Embryonic facial prominence (tissue), 1 donor: ENCODE results near the gene ALDH4A1.

Experiments
- DNase-seq: peaks from one replicate; pipeline ENCODE4 v3.0.0-alpha.2; 2016; ENCODE audit errors: extremely low spot score

The ALDH4A1 gene

DNA sequence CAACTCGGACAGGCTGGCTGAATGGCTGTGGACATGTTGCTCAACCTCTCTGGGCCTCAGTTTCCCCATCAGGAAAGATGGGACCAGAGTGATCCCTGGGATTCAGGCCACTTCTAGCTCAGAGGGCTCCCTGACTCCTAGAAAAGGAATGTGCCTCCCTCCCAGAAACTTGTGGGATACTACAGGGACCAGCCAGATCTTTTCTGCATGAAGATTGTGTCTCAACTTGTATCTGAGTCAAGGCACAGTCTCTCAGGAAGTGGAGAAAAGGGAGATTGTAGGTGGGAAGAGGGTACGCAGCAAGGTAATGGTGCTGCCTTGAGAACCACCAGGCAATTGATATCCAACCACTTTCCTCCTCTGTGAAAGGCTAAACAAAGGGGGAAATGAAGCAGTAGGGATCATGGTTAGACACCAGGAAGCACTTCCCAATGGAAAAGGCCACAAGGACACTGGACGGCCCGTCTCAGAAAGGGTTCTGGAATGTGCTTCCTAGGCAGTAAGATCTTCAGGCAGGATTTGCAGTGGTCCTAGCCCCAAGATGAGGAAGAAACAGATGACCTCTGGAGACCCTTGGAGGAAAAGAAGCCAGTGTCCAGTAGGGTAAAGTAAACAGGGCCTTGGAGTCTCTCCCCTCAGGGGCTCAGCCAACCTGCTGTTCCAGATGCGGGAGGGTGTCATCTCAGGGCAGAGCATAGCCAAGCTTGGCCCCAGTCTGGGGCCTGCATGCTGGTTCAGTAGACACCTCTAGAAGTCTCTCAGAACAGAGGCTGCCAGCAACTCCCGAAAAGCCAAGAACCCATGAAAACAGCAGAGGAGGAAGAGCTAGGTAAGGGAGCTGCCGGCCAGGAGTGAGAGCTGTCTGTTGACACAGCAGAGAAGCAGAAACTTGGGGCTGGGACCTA is 37.3 kb upstream of the ALDH4A1 start:
- no peak for DNase-seq

DNA sequence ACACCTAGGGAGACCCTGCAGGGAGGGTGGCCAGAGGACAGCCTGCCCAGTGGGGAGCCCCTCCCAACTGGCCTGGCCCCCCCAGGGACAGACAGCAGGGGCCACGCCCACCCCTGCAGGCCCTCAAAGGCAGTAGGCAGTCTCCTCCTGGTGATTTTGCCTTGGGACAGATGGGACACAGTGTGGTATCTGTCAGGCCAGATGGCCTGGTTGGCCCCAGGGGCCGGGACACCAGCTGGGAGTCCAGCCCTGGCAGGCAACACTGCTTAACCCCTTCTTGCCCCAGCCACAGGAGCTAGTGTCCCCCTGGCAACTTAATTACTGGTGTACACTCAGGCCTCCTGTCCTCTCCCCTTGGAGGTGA is 36.3 kb upstream of the ALDH4A1 start:
- DNase-seq, result no peak

DNA sequence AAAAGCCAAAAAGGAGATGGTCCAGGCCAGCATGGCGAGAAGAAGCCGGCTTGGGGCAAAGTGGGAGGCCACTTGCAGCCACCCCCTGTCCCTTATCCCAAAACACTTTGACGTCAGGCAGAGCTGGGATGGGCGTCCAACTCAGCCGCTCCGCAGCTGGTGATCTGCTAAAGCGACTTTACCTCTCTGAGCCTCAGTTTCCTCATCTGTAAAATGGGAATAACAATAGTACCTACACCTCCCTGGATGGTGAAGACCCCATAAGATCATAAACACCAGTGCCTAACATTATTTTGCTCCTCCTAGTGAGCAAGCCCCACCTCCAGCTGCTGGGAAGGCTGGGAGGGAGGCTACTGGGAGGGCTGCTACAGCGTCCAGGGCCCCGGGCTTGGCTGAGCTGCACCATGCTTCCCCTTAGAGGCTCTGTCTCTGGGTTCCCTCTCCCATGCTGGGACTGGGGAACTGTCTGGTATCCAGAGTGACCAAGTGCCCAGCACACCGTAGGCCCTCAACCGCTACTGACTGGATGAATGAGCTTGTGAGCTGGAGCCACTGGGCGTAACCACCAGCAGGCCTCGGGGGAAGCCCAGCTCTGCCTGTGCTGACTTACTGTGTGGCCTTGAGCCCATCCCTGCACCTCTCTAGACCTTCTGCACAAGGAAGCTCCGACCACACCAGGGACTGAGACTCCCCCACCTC is 35.8 kb upstream of the ALDH4A1 start:
- no peak for DNase-seq

DNA sequence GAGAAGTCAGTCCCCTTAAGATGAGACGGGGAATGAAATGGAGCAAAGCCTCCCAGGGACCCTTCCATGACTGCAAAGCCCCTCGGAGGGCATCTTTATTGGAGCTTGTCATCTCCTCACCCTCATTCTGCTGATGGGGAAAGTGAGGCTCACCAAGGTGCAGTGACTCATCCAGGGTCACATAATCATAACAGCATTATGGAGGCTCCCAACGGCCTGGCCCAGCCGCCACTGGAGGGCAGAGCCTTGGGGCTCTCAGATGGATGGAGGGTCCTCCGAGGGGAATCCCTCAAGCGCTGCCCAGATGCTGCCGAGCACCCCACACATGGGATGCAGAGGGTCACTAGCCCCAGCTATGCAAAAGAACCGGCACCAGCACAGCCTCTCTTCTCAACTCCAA is 35.2 kb upstream of the ALDH4A1 start:
- no peak for DNase-seq

DNA sequence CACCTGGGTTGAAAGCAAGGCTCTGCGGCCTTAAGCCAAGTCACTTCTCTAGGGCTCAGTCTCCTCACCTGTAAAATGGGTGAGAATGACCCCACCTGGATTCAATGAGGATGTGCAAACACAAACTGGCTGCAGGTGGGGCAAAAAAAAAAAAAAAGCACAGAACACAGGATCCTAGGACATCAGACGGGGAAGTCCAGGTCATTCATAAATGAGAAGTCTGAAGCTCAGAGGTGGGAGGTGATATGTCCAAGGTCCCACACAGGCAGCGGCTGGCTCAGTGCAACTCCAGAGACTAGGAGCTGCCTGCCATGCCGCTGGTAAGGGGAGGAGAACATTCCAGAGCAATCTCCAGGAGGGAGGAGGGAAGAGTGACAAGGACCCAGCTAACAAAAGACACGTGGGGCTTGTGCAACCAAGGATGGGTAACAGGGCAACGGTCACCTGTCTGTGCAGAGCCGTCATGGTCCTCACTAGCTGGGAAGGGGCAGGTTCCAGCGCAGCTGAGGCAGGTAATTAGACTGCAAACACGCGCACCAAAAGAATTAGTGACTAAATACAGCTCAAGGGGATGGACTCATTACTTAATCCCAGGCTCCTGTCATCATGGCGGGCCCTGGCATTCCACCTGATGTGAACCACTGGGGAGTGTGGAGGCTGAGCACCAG is 34.6 kb upstream of the ALDH4A1 start:
- DNase-seq, result no peak

DNA sequence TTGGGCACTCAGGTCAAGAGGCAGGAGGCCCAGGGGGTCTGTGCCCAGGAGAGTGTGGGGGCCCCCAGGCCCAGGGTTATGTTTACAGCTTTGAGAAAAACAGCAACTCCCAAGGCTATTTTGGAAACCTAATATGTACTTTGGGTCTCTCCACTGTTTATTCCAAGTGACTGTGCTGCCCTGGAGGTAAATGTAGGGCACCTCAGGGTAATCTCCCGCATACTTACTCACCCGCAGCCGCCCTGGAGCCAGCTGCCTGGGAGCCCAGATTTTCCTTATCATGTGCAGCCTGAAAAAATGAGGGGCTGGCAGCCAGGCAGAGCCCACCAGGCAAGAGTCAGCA is 34.1 kb upstream of the ALDH4A1 start:
- DNase-seq, result no peak

DNA sequence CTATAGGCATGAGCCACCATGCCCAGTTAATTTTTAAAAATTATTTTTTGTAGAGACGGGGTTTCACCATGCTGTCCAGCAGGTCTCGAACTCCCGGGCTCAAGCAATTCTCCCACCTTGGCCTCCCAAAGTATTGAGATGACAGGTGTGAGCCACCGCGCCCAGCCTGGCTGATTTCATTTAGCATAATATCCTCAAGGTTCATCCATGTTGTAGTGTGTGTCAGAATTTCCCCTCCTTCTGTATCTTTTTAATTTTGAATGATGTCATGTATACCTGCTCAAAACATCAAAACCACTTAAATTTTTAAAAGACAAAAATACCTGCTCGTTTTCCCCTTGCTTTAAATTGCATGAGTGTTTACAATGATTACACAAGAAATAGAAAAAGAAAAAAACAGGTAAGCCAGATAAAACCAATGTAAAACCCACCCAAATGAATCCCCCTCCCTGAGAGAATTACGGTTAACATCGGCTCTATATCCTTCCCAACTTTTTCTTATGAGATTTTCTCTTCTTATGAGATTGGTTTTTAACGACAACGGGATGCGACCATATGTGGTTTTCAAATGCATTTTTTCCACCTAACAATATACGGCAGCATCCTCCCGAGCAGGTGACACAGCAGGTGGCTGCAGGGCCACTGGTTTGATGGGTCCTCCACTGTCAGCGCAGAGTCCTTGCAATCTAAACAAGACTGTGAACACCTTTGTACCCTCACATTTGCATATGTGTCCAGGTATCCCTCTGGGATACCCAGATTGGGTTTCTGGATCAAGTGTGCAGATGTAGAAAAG is 32.0 kb upstream of the ALDH4A1 start:
- DNase-seq, result no peak

DNA sequence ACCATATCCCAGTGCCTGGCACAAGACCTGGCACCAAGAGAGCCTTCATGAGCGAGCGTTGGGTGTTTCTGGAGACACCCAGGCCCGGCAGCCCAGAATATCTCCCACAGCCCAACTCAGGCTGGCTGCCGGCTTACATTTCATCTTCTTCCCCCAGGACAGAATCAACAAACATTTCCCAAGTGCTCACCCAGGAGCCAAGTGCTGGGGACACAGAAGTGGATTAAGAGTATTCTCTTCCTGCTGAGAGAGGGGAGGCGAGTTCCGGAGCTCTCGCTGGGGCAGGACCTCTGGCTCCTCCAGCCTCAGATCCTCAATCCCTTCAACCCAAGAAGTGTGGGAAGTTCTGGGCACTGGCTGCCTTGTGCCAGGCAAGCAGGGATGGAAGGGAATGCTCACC is 30.5 kb upstream of the ALDH4A1 start:
- no peak for DNase-seq

DNA sequence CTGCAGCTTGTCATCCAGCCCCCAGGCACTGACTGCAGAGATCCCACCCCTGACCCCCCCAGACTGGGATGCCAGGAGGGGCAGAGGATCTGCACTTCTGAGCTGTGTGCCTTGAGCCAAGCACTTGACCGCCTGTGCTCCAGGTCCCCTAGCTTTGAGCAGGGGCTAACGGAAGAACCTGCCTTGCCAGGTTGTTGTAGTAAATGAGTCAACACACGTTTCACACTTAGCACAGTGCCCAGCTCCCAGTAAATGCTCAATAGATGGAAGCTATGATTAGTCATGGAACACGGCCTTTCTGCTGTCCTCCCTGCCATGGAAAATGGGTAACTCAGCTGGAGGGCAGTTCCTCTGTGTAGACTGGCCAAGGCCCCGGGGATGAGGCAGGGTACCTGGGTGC is 30.0 kb upstream of the ALDH4A1 start:
- DNase-seq, result no peak

DNA sequence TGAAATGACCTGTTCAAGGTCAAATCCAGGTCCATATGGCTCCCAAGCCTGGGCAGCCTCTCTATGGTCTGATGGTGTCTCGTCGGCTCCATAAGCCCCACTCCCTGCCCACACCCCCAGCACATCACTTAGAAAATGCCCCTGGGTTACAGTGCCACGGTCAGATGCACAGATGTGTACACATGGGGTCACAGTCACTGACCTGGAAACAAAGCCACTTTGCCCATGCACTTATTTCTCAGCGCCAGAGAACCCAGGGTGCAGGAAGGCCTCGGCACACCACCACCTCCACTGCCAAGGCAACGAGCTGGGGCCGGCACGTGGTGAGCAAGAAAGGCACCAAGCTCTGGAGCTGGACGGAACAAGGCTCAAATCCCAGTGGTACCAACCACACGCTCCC is 29.4 kb upstream of the ALDH4A1 start:
- DNase-seq, result no peak

DNA sequence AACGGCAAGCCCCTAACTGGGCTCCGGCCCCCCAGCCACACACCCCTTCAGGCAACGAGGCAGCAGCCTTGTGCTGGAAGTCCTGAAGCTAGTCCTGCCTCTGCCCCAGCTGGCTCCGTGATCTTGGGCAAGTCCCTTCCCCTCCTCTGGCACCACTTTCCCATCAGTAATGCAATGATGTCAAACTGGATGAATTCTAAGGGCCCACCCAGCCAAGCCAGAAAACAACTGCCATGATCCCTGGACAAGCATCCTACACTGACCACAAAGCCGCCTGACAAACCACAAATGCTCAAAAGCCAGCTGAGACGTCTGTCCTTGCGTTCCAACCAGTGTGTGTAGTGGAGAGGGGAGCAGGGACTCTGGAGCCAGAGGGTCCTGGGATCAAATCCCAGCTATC is 27.3 kb upstream of the ALDH4A1 start:
- DNase-seq, result no peak

DNA sequence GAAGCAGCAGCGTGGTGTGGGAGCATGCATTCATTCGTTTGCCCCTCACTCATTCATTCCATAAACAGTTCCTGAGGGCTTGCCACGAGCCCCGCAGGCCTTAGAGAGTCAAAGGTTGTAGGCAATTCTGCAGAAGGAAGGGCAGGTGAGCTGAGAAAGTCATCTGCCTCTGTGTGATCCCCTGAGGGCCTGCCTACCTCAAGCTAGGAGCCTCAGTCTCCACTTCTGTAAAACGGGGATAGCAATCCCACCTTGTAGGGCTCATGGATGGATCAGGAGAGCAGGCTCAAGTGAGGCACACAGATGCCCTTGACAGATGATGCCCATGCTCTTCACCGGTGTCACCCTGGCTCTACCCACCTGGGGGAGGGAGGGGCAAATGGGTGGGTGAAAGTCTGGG is 26.6 kb upstream of the ALDH4A1 start:
- DNase-seq, result no peak

DNA sequence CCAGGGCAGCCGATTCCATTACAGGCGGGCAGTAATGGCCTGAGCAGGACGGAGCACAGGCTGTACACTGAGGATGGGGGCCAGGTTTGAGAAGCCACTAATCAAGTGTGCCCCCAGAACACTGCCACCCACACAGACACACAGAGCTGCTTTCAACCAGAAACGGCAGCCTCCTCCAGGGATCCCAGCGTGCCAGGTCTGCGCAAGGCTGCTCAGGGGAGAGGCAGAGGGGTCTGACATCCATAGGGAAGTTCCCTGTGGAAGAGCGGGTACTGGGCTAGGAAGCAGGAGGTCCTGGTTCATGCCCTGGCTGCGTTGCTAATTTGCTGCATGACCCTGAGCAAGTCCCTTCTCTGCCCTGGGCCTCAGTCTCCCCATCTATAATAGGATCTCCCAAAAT is 26.1 kb upstream of the ALDH4A1 start:
- DNase-seq, result no peak

DNA sequence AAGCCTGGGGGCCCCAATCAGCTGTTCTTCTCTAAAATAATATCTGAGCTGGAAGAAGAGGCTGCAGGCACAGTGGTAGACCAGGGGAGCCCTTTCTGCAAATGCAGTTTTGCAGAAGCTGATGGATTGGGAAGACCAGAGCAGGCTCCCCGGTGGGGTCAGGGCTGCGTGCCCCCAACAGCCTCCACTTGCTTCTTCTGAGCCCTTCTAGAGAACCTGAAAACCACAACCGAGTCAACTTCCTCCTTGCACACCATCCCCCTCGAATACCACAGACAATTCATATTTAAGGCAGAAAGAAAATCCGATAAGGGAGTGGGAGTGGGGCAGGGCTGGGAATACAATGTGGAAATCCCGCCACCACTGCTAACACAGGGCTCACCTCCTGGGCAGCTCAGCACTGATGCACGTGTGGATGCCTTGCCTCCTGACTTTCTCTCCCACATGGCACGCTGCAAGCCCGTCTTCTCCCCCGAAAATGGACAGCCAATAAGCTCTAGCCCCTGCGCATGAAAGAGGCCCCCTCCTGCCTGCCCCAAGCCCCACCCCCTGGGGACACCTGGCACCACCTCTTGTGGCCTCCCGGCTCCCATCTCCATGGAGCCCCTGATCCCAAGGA is 25.4 kb upstream of the ALDH4A1 start:
- no peak for DNase-seq

DNA sequence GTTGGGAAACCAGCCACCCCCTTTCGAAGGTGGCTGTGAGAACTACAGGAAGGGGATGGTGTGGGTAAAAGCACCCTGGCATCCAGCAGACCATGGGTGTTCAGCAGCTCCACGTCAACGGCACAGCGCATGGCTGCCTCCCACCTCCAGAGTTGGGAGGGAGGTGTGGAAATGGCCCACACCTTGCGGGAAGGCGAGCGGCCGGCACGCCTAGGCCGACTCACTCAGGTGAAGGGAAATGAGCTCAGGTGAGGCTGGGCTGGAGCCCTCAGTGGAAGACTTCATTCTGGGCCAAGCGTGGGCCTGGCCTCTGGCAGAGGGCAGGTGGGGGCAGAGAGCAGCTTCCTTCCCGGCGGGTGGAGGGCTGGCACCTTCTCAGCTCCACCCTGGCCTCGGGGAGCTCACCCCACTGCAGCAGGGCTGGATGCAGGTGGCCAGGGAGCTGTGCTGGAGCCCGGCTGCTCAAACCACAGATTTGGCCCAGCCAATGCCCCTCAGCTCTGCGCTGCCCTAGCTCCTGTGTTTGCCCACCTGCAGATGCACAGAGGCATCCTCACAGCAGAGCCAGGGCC is 24.8 kb upstream of the ALDH4A1 start:
- no peak for DNase-seq

DNA sequence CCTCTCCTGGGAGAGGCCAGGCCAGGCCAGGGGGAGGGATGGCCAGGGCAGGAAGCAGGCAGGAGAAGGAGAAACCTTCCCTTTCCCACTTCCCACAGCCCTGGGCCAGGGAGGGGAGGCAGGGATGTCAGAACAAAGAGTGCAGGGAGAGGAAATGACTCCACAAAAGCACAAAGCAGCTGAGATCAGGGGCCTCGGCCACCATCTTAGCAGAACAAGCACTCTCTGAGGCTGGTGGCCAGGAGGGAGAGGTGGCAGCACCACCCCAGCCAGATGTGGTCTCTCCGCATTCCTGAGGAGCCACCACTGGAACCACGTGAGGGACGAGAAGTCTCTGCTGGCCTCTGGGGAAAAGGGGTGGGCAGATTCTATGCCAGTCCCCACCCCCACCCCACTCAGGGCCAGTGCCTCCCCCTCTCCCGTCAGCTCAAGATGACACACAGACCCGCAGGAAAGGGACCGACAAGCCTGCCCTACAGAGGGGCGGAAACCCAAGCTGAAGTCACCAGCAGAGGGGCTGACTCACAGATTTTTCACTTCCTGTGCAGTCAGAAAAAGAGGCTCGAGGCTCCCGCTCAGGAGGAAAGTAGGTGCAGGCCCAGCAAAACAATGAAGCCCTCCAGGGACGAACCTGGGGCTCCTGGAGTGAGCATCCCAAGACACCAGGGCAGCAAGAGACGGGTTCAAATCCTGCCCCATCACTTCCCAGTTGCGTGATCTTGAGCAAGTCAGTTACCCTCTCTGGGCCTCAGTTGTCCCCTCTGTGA is 24.1 kb upstream of the ALDH4A1 start:
- no peak for DNase-seq

DNA sequence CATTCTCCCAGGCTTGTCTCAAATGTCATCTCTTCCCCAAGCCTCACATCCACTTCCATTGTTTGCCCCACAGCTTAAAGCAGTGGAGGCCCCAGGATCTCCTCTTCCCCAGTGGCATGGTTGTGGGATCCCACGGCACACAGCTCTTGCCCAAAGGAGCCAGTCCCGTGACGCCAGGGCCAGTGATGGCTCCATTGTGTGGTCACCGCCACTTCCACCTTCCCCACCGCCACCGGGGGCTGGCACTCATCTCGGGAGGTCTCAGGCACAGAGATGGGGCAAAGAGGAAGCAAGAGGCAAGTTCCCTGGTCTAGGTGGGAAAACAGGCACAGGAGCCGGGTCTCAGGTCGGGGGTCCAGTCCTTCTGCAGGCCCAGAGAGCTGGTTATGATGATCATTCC is 22.9 kb upstream of the ALDH4A1 start:
- DNase-seq, result no peak

DNA sequence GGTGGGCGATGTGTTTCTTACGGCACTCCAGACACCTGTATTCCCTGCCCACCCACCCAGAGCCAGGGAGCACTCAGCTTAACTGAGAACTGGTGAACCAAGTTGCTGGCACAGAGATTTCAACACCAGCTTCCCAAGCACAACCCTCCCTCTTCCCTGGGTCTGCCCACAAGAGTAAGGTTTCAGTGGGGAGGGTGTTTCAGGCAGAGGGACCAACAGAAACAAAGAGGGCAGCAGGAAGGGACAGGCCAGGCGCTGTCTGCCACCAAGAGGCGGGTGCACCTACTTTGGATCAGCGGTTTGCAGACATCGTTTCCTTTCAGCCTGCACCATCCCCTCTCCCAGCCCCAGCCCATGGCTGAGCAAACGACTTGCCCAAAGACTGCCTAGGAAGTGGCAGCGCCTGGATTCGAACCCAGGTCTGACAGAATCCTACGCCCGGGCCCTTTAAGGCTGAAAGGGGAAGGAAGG is 21.9 kb upstream of the ALDH4A1 start:
- DNase-seq, result no peak

DNA sequence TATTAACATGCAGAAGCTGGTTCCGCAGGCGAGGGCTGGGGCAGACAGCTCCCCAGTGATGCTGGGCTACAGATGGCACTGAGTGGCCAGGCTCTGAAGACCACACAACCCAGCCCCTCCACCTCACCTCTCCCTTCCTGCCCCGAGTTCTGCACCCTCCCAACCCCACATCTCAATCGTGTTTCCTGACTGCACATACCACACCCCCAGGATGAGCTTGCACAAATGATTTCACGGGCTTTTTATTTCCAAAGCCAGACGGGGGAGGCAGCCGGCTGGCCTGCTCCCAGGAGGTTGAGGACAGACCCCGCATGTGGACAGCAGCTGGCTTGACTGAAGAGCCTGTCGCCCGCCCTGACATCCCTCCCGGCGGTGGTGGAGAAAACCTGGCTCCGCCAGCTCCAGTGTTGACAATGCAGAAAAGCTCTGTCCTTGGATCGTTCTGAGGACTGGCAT is 21.4 kb upstream of the ALDH4A1 start:
- DNase-seq, result no peak
